ENCODE measurements around the gene CNTN1. TPM values are rescaled to one million over a fixed set of nuclear protein-coding genes. Genes with fewer than 3 reads are reported as not detected.

CNTN1 gene
- total and polyA plus RNA-seq, 8 donors: 2.7 to 63.5 (median 45.8) TPM

GRCh38 chr12:40645361-40645760 is 46.9 kb upstream of the CNTN1 start:
- ATAC-seq (no peak), DNase-seq (no peak)
- intact Hi-C loops (cut with DNase I): no loop called here
- Histone ChIP-seq H3K9me3 (peaks cover 0 to 9% of the 10 kb centered on the region in 2 donors), H3K36me3 (no peaks in the 10 kb centered on the region), H3K27ac (no peak overlapping the region), H3K4me3 (no peak overlapping the region), H3K27me3 (no peaks in the 10 kb centered on the region), H3K4me1 (no peaks in the 10 kb centered on the region)
- TF ChIP-seq CTCF (IDR thresholded peaks at IDR 0.05): no peak

- ATAC-seq (no peak), DNase-seq (peak in 1 of 4 donors; percentile 27)
- Histone ChIP-seq H3K4me1 (no peaks in the 10 kb centered on the region), H3K4me3 (no peak overlapping the region), H3K27ac (no peak overlapping the region), H3K36me3 (no peaks in the 10 kb centered on the region), H3K27me3 (no peaks in the 10 kb centered on the region), H3K9me3 (peaks cover 0 to 14% of the 10 kb centered on the region in 2 donors)
- no peak for TF ChIP-seq CTCF (IDR thresholded peaks at IDR 0.05)
- intact Hi-C loops (cut with DNase I): no loop called here
These were observed 45.8 kb upstream of the CNTN1 start for GRCh38 chr12:40646456-40646855.

DNA sequence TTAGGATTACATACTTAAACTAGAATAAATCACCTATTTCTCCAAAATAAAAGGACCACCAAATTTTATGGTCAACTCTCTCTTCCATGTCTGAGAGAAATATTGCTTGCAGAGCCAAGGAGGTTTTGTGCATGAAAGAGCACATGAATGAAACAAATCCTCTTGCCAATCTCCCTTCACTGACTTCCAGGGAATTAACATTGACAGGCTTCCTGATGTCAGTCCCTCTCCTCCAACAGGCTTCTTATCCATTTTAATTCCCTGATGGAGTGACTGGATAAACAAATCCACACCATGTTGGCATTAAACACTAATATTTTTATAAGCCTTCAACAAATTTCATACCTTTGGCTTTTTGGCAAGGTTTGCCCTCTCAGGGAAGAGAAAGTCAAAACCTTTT is 45.3 kb upstream of the CNTN1 start:
- no peaks in the 10 kb centered on the region for H3K36me3 ChIP-seq
- DNase-seq (no peak), ATAC-seq (no peak)
- TF ChIP-seq CTCF (IDR thresholded peaks at IDR 0.05): no peak
- peaks cover 0 to 12% of the 10 kb centered on the region in 2 donors for H3K9me3 ChIP-seq
- no peaks in the 10 kb centered on the region for H3K4me1 ChIP-seq
- H3K27me3 ChIP-seq: no peaks in the 10 kb centered on the region
- H3K4me3 ChIP-seq: no peak overlapping the region
- intact Hi-C loops (cut with DNase I): no loop called here
- H3K27ac ChIP-seq: no peak overlapping the region

DNA sequence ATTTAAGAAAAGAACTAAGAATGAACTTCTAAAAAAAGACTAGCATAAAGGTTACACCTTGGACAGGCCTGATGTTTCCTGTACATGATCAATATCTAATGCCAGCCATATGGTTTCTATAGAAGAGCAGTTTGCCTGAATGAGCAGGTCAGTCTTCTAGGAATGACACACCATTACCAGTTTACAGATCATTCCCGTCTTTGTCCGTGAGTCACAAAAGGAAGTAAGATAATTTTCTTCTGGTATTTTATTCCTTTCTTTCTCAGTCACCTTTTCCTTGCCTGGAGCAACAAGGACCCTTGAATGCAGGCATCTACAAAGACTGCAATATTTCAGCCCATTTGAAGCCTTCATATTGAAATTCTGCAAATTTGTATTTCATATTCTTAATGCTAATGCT is 44.6 kb upstream of the CNTN1 start:
- no peaks in the 10 kb centered on the region for H3K27me3 ChIP-seq
- H3K4me1 ChIP-seq: no peaks in the 10 kb centered on the region
- DNase-seq (no peak), ATAC-seq (no peak)
- H3K4me3 ChIP-seq: no peak overlapping the region
- H3K9me3 ChIP-seq: peaks cover 0 to 8% of the 10 kb centered on the region in 2 donors
- intact Hi-C loops (cut with DNase I): no loop called here
- H3K36me3 ChIP-seq: no peaks in the 10 kb centered on the region
- no peak for TF ChIP-seq CTCF (IDR thresholded peaks at IDR 0.05)
- H3K27ac ChIP-seq: no peak overlapping the region

GRCh38 chr12:40648519-40648918 is 43.7 kb upstream of the CNTN1 start:
- Histone ChIP-seq H3K9me3 (peaks cover 0 to 6% of the 10 kb centered on the region in 2 donors), H3K4me3 (no peak overlapping the region), H3K27me3 (no peaks in the 10 kb centered on the region), H3K27ac (no peak overlapping the region), H3K36me3 (no peaks in the 10 kb centered on the region), H3K4me1 (no peaks in the 10 kb centered on the region)
- no peak for TF ChIP-seq CTCF (IDR thresholded peaks at IDR 0.05)
- ATAC-seq: no peak
- no peak for DNase-seq
- intact Hi-C loops (cut with DNase I): no loop called here
